MM.1S (cell line): ENCODE measurements around the gene DMAC2.

Experiments
- CTCF ChIP-seq: fragments of 300-600 bp; sonication (generic); IDR thresholded peaks from 2 replicates; pipeline ENCODE4 v1.5.1; 2016; ENCODE audit warnings: antibody characterized with exemption, low read length, mixed read lengths
- EZH2 ChIP-seq: fragments of 300-600 bp; sonication (generic); optimal IDR thresholded peaks from 2 replicates; pipeline ENCODE3; 2017; ENCODE audit warnings: low read depth, mild to moderate bottlenecking, antibody characterized with exemption, low read length, mixed read lengths
- EZH2phosphoT487 ChIP-seq: fragments of 300-600 bp; sonication (generic); IDR thresholded peaks from 2 replicates; pipeline ENCODE4 v1.6.1; 2018; ENCODE audit warnings: antibody characterized with exemption, low read length

- TF ChIP-seq CTCF (no peak), EZH2phosphoT487 (no peak), EZH2 (no peak)
These were observed 39.4 kb upstream of the DMAC2 start for GRCh38 chr19:41478875-41479756.
